SH-SY5Y (cell line): ENCODE results near the gene BCKDHA.

Experiments used
- GATA2 ChIP-seq: IDR thresholded peaks from 2 replicates; pipeline ENCODE4 v1.6.1; 2011; ENCODE audit warnings: mild to moderate bottlenecking, low read depth, low read length
- GATA3 ChIP-seq: IDR thresholded peaks from 2 replicates; pipeline ENCODE4 v1.6.1; 2011; ENCODE audit warnings: low read depth, mild to moderate bottlenecking, low read length, moderate library complexity

The BCKDHA gene

DNA sequence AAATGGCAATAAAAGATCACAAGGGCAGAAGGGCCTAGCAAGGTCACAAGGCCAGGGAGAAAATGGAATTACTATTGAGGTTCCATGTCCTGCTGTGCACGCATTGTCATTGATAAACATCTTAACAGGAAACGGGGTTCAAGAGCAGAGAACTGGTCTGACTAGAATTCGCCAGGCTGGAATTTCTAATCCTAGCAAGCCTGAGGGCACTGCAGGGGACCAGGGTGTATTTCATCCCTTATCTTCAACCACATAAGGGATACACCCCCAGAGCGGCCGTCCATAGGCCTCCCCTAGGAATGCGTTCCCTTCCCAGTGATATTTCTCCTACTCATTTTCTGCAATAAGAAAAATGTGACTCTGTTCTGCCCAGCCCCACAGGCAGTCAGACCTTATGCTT, 64.9 kb downstream of the BCKDHA start:
- TF ChIP-seq GATA3, result no peak
- TF ChIP-seq GATA2, result no peak
